BE2C (cell line): ENCODE data around the gene ZKSCAN8.
"Not testable (repeated sequence)": the region's sequence is repeated elsewhere in the genome, so short reads cannot be mapped to it uniquely, and the experiment has no call there.

Source experiments
- DNase-seq: peaks from one replicate; pipeline ENCODE4 v3.0.0-alpha.2; 2020
- H3K27me3 ChIP-seq: fragments of 250-450 bp; sonication (Bioruptor Pico); 2 replicates; pipeline ENCODE4 v1.5.1; 2020; ENCODE audit warnings: mild to moderate bottlenecking
- H3K36me3 ChIP-seq: fragments of 250-450 bp; sonication (Bioruptor Pico); 2 replicates; pipeline ENCODE4 v1.5.1; 2020; ENCODE audit warnings: mild to moderate bottlenecking
- H3K4me1 ChIP-seq: fragments of 250-450 bp; sonication (Bioruptor Pico); 2 replicates; pipeline ENCODE4 v1.5.1; 2020
- H3K4me3 ChIP-seq: 2 replicates; pipeline ENCODE4 v1.5.1; 2011; ENCODE audit warnings: low read depth, low read length
- H3K9me3 ChIP-seq: fragments of 250-450 bp; sonication (Bioruptor Pico); 2 replicates; pipeline ENCODE4 v1.5.1; 2020
- CTCF ChIP-seq: IDR thresholded peaks from 2 replicates; pipeline ENCODE4 v1.5.1; 2012; ENCODE audit warnings: mild to moderate bottlenecking, low read depth, low read length

The ZKSCAN8 gene

GRCh38 chr6:28115799-28116198, 25.9 kb upstream of the ZKSCAN8 start:
- Histone ChIP-seq H3K9me3 (no peaks in the 10 kb centered on the region), H3K36me3 (peaks cover 15% of the 10 kb centered on the region), H3K4me3 (no peak overlapping the region), H3K4me1 (no peaks in the 10 kb centered on the region), H3K27me3 (no peaks in the 10 kb centered on the region)
- no peak for DNase-seq
- TF ChIP-seq CTCF = no peak

DNA sequence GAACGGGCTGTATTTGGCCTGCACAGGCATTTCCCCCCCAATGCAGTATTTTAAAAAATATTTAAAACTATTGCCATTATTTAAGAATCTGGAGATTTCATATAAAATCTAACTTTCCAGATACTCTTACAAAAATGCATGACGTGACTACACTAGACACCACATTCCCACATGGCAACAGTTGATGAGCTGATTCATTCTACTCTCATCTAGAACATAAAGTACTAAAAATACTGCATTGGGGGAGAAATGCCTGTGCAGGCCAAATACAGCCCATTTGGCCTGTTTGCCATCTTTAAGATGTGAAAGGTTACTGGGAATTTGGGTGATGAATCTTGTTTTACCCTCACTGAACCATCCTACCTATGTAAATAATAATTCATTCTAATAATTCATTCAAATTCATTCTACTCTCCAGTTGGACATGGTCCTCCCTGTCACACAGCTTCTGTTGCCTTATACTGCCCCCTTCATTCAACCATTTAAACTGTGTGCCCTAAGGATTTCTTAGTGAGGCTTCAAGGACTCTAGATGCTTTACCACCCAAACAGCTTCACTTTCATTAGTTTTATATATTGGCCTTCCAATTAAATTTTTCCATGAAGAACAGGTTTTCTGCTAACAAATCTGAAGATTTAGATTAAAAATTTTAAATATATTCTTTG, 24.2 kb upstream of the ZKSCAN8 start:
- TF ChIP-seq CTCF = 0 out of 2 replicates have a peak, but pooled peaks have one; percentile 6
- Histone ChIP-seq H3K4me3 (no peak overlapping the region), H3K9me3 (no peaks in the 10 kb centered on the region), H3K27me3 (no peaks in the 10 kb centered on the region), H3K4me1 (no peaks in the 10 kb centered on the region), H3K36me3 (peaks cover 17% of the 10 kb centered on the region)
- no peak for DNase-seq

GRCh38 chr6:28118217-28118616, 23.5 kb upstream of the ZKSCAN8 start:
- peaks cover 17% of the 10 kb centered on the region for H3K36me3 ChIP-seq
- H3K9me3 ChIP-seq = no peaks in the 10 kb centered on the region
- no peaks in the 10 kb centered on the region for H3K4me1 ChIP-seq
- no peak for DNase-seq
- H3K4me3 ChIP-seq = no peak overlapping the region
- TF ChIP-seq CTCF = no peak
- H3K27me3 ChIP-seq = no peaks in the 10 kb centered on the region

GRCh38 chr6:28121876-28122275, 19.8 kb upstream of the ZKSCAN8 start:
- Histone ChIP-seq H3K9me3 (no peaks in the 10 kb centered on the region), H3K4me1 (no peaks in the 10 kb centered on the region), H3K4me3 (no peak overlapping the region), H3K36me3 (peaks cover 9% of the 10 kb centered on the region), H3K27me3 (no peaks in the 10 kb centered on the region)
- no peak for DNase-seq
- no peak for TF ChIP-seq CTCF

DNA sequence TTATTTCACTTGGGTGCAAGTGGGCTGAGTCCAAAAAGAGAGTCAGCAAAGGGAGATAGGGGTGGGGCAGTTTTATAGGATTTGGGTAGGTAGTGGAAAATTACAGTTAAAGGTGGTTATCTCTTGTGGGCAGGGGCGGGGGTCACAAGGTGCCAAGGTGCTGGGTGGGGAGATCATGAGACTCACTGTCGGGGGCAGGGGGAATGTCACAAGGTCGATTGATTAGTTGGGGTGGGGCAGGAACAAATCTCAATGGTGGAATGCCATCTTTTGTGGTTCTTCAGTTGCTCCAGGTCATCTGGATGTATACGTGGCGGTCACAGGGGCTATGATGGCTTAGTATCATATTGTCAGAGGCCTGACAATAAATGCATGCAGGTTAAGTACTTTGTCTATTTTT, 19.4 kb upstream of the ZKSCAN8 start:
- not testable (repeated sequence) for H3K27me3 ChIP-seq, DNase-seq, H3K4me1 ChIP-seq, H3K4me3 ChIP-seq, H3K36me3 ChIP-seq, H3K9me3 ChIP-seq

GRCh38 chr6:28124350-28124970, 17.2 kb upstream of the ZKSCAN8 start, which contains the start of gene ZSCAN16:
TSS of gene ZSCAN16 (plus strand) at chr6:28124609. CDS start at chr6:28125444, 835 bp downstream.
- Histone ChIP-seq H3K4me1 (no peaks in the 10 kb centered on the region), H3K27me3 (no peaks in the 10 kb centered on the region), H3K4me3 (peak within 1 kb of the TSS; percentile 87), H3K9me3 (no peaks in the 10 kb centered on the region), H3K36me3 (peaks cover 12% of the 10 kb centered on the region)
- TF ChIP-seq CTCF = no peak
- DNase-seq = peak; percentile 89
